ENCODE data around the gene HERPUD1.

The HERPUD1 gene

GRCh38 chr16:56938664-56939513 is 6.9 kb downstream of the HERPUD1 start:
- H3K27ac ChIP-seq = no peak overlapping the region
- TF ChIP-seq ZFX (IDR thresholded peaks at IDR 0.05) (no peak), CTCF (conservative IDR thresholded peaks at IDR 0.05) (no peak)

DNA sequence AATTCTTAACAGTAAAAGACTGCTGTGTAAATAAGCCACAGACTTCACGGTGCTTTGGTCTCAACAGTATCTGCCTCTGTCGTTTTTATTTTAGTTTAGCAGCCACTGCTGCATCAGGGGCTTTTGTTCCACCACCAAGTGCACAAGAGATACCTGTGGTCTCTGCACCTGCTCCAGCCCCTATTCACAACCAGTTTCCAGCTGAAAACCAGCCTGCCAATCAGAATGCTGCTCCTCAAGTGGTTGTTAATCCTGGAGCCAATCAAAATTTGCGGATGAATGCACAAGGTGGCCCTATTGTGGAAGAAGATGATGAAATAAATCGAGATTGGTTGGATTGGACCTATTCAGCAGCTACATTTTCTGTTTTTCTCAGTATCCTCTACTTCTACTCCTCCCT is 7.9 kb downstream of the HERPUD1 start:
- H3K27ac ChIP-seq = no peak overlapping the region
- TF ChIP-seq CTCF (conservative IDR thresholded peaks at IDR 0.05) (no peak), ZFX (IDR thresholded peaks at IDR 0.05) (no peak)

DNA sequence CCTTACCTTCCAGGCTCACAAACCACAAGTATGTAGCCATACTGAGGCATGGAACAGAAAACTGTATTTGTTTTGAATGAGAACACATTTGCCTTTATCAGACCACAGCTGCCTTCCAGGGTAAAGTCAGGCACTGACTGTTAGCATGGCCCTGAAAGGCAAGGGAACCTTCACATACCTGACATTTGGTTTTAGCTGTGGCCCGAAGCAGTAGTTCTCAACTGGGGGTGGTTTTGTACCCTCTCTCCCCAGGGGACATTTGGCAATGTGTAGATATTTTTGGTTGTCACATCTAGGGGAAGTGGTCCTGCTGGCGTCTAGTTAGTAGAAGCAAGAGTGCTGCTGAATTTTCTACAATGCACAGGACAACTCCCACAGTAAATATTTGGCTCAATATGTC is 9.2 kb downstream of the HERPUD1 start:
- no peak for TF ChIP-seq ZFX (IDR thresholded peaks at IDR 0.05)
- no peak for TF ChIP-seq CTCF (conservative IDR thresholded peaks at IDR 0.05)
- no peak overlapping the region for H3K27ac ChIP-seq

DNA sequence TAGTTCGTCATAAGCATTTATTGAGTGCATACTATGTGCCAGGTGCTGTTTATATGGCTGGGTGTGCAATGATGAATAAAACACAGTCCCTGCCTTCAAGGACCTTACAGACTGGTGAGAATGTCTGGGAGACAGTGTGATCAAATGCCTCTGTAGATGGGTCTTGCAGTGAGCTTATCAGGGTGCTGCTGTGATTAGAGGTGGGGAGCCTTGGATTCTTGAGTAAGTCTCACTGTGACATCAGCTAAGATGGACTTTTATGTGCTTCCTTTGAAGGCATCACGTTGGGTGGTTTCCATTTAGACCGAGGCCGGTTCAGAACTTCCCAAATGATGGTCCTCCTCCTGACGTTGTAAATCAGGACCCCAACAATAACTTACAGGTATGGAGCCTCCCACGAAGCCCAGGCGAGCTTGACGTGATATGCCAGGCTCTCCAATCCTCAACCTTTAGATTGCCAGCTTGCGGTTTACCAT is 10.0 kb downstream of the HERPUD1 start:
- H3K27ac ChIP-seq = no peak overlapping the region
- no peak for TF ChIP-seq CTCF (conservative IDR thresholded peaks at IDR 0.05)
- TF ChIP-seq ZFX (IDR thresholded peaks at IDR 0.05) = no peak

GRCh38 chr16:56943761-56944375 is 11.9 kb downstream of the HERPUD1 start:
- no peak for TF ChIP-seq CTCF (conservative IDR thresholded peaks at IDR 0.05)
- no peak for TF ChIP-seq ZFX (IDR thresholded peaks at IDR 0.05)
- H3K27ac ChIP-seq = no peak overlapping the region

GRCh38 chr16:56944954-56945839 is 13.3 kb downstream of the HERPUD1 start:
- H3K27ac ChIP-seq = no peak overlapping the region

More at GRCh38 chr16:56944954-56945839, 13.3 kb downstream of the HERPUD1 start:
- no peak for TF ChIP-seq CTCF (conservative IDR thresholded peaks at IDR 0.05)
- no peak for TF ChIP-seq ZFX (IDR thresholded peaks at IDR 0.05)
